CD4-positive, alpha-beta T cell treated with Interleukin-6 for 4 hours (primary cell): ENCODE measurements around the gene SOX6.
"Not testable (repeated sequence)": the region's sequence is repeated elsewhere in the genome, so short reads cannot be mapped to it uniquely, and the experiment has no call there.

ENCODE experiments used
- DNase-seq: peaks from one replicate; pipeline ENCODE4 v3.0.0-alpha.2; 2020; ENCODE audit warnings: mixed read lengths

SOX6 gene

GRCh38 chr11:16182553-16182952 lies 173.8 kb downstream of the SOX6 start:
- DNase-seq, result no peak

DNA sequence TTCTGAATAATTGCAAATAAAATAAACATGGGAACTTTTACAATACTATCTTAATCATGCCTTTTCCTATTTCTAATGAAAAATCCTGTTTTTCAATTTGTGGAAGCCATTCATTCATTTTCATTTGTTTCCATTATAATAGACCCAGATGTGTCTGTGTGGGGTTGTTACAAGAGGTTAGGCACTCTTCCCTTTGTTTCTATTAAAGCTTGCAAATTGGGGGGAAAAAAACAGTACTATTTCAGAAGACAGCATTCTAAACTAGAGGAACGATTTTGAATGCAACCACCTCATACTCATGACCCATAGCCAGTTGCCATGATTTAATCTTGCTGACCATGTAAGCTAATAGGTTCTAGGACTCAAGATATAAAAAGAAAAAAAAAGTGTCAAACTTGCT lies 175.5 kb downstream of the SOX6 start:
- no peak for DNase-seq

GRCh38 chr11:16179676-16180075 lies 176.7 kb downstream of the SOX6 start:
- no peak for DNase-seq

- DNase-seq, result no peak
Observed at GRCh38 chr11:16178273-16178672, 178.1 kb downstream of the SOX6 start.

DNA sequence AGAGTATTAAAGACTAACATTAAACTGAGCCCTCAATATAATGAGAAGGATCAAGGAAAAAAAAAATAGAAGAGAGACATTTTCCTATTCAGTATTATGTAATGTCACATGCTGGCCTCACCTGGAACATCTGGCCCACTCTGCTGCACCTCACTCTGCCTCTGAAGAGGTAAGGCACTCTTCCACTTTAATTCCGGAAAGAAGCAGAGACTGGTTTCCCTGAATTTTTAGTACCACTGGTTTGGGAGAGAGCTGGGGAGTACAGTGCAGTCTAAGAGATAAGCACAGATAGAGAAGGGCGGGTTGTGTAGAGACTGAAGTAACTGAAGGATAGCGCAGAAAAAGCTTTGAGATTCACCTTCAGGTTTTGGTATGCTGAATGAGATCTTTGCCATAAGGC lies 178.7 kb downstream of the SOX6 start:
- no peak for DNase-seq

DNA sequence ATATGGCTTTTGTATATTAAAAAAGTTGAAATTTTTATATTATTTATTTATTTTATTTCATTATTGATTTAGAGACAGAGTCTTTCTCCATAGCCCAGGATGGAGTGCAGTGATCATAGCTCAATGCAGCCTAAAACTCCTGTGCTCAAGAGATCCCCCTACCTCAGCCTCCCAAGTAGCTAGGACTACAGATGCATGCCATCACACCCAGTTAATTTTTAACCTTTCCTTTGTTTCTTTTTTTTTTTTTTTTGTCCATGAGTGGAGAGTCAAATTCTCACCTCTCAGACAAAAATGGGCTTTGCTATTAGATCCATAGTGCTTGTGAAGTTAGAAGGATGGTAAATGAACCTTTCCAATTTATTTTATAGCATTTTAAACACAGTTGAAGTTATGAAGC lies 182.5 kb downstream of the SOX6 start:
- DNase-seq, result no peak

DNA sequence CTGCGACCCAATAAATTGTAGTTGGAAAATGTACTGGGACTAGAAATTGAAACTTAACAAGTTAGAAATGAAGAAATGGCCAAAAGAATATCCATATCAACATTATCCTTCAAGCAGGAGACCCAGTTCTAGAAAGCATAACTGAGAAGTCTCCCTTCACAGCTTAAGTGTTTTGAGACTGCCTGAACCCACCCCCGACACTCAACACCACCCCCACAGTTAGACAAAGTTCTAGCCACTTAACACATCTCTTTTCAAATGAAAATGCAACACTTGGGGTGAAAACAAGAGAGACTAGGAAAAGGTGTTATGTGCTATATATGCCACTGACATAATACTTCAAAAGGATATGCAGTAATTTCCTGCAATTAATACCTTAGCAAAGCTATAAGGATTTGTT lies 184.5 kb downstream of the SOX6 start:
- no peak for DNase-seq

DNA sequence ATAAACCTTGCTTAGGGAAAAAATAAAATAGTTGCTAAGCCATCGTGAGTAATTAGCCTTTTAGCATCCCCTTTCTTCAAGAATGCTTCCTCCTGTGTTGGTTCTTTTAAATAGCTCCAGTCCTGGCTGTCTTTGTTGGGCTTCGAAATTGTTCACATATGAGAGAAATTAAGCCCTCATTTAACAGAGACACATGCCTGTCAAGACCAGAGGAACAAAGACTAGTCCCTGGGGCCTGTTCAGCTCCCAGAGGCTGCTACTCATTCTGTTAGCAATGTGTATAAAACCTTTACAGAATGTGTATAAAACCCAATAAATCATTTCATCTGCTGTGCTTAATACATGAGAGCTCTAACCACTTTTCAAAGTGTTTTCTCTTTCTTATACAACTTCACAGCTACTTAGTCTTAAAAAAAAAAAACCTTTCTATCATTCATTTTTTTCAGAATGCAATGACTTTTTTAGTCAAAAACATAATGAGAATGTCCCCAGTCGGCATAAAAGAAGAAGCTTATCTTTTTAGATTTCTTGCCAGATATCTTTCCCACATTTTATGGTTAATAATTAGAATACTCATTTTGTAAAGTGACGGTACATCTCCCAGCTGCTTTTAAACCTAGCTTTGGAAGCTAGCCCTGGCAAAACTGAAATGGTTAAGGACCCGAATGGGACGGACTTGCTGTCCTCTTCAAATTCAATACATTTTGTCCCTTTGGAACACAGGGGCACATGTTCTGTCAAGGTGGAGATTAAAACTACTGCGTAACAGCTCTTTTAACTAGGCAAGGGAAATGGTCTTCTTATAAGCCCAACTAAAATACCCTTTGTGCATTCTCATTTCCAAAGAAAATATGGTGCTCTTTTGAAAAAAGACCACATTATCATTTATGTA lies 186.1 kb downstream of the SOX6 start:
- DNase-seq, result no peak

- no peak for DNase-seq
Observed at GRCh38 chr11:16169541-16169940, 186.8 kb downstream of the SOX6 start.

DNA sequence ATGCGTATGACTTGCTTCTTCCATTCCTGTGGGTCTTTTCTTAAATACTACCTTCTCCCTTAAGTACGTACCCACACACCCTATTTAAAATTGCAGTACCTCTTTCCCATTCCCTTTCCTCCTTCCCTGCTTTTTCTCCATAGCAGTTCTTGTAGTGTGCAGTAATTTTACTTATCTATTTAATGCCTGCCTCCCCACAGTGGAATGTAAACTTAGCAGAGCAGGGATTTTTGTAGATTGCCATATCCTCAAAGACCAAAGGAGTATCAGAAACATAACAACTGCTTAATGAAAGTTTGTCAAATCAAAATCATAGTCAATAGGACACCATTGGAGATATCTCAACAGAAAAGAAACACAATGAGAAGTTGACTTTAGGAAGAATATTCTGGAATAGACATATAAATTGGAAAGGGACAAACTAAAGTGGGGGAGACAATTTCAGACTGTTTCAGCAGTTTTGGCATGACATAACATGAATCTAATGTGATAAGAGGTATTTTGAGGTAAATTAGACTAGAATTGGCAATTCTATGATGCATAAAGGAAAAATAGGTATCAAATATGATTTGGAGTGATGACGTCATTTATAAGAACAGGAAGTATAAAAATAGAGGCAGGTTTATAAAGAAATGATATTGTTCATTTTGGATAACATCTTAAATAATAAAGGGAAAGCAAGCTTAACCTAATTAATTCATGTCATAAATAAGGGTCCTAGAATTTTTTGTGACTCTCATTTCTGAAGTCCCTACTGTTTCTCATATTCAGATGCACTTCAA lies 188.4 kb downstream of the SOX6 start:
- no peak for DNase-seq

DNA sequence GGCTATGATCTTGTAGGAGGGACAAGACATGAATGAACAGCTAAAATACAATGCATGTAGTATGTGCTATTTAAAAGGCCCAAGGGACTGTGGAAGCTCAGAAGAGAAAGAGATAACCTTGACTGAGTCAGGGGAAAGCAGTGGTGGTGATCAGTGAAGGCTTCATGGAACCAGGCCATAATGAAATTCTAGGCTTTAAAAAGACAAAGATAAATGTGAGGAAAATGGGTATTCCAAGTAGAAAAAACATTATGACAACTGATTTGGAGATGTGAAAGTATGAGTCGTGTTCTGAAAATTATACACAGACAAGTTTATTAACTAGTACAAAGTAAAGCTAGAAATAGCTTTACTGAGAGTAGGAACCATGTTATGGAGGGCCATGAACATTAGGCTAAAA lies 189.8 kb downstream of the SOX6 start:
- no peak for DNase-seq

DNA sequence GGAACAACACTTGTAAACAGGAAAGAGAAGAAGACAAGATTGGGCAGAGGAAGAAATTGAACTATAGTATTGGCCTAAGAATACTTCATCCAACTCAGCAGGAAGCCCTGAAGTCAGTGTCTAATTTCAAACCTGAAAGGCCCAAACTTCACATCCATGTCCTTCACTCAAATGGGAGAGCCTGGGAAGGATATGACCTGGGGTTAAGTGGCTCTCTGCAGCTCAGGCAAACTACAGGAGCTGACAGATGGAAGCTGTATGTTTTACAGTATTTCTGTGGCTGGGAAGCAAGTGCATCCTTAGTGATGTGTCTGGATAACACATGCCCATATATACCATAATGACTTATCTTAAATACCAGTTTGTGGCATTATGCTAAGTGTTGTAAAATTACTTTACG lies 196.2 kb downstream of the SOX6 start:
- DNase-seq, result no peak

- DNase-seq, result no peak
Observed at GRCh38 chr11:16158426-16158994, 197.8 kb downstream of the SOX6 start.

GRCh38 chr11:16157327-16157726 lies 199.0 kb downstream of the SOX6 start:
- no peak for DNase-seq

DNA sequence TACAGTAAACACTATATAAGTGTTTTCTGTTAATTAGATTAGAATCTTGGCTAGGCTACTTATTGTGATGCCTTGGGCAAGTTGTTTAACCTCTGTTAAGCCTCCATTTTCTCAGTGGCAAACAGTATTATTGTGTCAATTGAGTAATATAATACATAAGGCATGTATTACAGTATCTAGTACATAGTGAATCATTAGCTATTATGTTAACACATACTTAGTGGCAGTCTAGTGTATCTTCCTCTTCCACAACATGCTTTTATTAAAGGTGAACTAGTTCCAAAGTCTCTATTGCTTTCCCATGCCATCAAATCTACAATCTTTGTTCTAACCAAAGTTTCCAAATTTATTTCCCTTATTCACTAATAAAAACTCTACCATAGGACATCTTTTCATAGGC lies 200.9 kb downstream of the SOX6 start:
- no peak for DNase-seq

GRCh38 chr11:16154715-16155396 lies 201.5 kb downstream of the SOX6 start:
- no peak for DNase-seq

- no peak for DNase-seq
Observed at GRCh38 chr11:16153951-16154350, 202.4 kb downstream of the SOX6 start.

GRCh38 chr11:16151138-16151537 lies 205.2 kb downstream of the SOX6 start:
- DNase-seq, result no peak

GRCh38 chr11:16149476-16149875 lies 206.9 kb downstream of the SOX6 start:
- no peak for DNase-seq

DNA sequence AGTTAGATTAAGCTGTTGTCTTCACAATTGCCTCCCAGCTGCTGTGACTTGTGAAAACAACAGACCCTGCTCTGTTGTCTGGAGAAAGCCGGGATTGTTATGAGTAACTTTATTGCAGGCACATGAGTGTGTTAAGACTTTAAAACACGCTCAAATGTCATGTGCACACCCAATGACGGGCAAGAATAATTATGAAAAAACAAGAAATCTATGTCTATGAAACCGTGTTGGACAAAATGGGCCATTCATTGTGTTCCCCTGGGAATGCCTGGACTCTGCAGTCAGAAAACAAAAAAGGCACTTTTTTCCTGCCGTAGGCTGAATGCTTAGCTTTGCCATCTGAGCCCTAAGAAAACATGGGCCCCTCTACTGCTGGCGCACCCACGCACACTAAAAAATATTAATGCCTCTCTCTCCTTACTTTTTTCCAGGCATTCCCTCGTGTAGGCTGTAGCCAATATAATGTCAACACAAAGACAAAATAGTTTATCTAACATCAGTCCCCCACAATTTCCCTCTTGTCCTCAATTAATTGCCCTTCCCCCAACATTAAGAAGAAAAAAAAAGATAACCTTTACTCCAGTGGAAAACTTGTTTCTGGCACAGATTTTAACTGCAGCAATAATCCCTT lies 207.9 kb downstream of the SOX6 start:
- DNase-seq, result no peak

GRCh38 chr11:16146980-16147379 lies 209.4 kb downstream of the SOX6 start:
- DNase-seq, result not testable (repeated sequence)

- not testable (repeated sequence) for DNase-seq
Observed at GRCh38 chr11:16141614-16142013, 214.7 kb downstream of the SOX6 start.

DNA sequence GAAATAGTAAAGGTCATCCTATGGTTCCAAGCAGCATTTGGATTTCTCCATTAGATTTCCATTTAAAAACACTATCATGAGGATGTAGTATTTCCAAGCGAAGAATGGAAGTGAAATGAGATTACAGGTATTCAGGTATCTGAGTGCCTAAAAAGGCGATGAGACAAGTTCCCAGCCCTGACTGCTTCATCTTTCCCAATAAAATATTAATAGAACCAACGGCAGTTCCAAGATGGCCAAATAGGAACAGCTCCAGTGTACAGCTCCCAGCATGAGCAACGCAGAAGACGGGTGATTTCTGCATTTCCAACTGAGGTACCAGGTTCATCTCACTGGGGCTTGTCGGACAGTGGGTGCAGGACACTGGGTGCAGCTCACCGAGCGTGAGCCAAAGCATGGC lies 215.2 kb downstream of the SOX6 start:
- DNase-seq, result not testable (repeated sequence)
